ENCODE measurements around the gene TMEM213.

The TMEM213 gene

DNA sequence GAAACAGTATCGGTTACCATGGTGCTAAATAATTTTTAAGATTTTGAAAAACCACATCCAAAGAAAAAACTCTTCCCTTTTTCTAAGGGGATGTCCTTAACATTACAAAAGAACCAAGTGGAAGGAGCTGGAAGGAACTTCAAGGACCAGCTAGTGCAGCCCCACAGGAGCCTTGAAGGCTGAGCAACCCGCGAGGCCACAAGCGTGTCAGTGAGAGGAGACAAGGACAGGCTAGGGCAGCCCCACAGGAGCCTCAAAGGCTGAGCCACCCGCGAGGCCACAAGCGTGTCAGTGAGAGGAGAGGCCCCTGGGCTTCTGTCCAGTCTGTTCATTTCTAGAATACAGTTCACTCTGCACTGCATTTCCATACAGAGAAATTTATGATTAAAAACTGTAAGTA lies 80.3 kb downstream of the TMEM213 start:
- no peak for DNase-seq

DNA sequence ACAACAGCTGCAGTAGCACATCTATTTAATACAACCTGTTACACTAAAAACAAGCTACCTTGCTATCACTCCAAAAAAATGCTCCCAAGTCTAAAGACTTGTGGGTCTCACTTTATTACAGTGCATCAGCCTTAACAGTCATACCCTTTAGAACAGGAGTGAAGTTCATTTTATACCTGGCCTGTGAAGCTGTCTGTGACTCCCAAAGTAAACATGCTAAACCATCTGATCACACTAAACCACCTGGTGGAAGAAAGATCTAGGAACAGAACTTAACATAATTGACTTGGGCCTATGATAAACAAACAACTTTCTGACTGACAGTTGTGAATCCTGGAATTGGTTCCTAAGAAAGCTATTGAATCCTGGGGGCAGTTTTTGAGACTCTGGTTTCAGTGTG lies 81.1 kb downstream of the TMEM213 start:
- DNase-seq = no peak

DNA sequence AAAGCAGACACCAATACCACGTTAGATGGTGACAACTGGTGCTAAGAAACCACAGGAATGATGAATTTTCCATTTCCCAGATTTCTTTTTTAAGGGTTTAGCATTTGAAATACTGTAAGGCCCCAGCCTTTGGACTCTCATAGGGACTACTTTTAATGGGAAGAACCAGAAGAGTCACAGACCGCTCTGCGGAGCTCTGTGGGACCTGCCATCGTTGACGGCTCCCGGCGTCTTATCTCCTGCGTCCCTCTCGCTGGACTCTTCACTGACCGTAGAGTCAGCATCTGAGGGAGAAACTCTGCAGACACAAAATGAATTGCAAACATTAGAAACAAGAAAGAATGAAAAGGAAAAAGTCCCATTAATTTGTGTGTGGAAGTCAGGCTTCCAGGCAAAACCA lies 81.6 kb downstream of the TMEM213 start:
- DNase-seq = no peak

DNA sequence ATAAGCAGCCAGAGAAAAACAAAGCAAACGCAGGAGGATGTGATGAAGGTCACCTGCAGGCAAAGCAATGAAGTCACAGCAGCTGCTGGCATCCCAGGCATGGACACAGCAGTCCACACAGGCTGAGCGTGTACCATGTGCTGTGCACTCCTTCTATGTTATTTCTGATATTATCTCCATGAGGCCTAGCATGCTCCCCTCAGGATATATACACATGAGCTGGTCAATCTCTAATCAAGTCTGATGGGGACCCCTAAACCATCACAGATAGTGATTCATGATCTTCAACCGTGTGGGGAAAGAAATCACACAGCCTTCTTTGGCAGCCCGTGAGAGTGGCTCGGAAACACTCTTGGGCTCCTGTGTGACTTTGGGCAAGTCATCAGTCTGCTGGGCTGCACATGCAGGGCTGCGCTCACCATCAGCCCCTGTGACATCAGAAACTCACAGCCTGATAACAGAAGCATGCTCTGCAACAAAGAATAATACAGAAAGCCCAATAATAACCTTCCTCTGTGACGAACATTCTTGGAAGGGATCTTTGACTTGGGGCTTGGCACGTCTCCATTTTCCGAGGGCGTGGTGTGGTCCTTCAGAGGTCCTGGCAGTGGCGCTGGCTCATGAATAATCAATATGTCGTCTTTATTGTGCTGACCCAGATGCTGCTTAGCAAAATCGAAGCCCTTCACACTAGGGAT lies 83.2 kb downstream of the TMEM213 start:
- no peak for DNase-seq

DNA sequence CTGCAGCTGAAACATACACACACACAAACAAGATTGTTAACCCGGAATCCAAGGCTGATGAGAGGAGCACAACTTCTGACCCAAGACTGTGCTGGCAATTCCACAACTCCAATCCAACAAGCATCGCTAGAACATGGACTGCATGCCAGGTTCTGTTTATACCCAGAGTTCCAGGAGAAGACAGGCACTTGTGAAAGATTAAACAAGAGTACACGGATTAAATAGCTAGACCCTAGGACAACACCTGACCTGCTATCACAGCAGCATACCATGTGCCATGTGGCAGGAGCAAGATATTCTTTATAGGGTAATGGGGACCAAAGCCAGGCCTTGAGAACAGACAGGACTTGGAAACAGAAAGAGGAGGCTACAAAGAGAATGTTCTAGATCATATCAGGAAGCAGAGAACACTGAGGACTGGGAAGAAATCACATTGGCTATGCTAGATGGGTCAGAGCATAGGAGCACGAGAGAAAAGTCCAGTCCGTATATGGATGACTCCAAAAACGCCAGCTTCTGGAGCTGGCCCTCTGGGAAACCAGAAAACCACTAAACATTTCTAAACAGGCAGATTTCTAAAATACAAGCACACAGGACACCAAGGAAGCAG lies 83.9 kb downstream of the TMEM213 start:
- no peak for DNase-seq

DNA sequence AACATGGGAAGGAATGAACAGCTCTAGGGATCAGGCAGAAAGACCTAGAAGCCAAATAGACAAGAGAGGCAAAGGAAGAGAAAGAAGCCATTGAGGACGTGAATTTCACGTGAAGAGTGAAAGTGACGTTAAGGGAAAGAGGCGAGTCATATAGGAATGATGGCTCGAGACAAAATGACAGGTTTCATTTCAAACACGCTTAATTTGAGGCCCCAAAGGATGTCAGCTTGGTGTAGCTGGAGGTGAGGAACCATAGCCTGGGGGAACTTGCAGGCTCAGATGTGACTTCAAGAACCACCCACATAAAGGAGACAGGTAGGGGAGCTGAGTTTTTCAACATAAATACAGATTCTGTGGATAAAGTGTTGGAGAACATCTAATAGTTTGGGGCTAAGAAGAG lies 84.5 kb downstream of the TMEM213 start:
- DNase-seq = no peak

DNA sequence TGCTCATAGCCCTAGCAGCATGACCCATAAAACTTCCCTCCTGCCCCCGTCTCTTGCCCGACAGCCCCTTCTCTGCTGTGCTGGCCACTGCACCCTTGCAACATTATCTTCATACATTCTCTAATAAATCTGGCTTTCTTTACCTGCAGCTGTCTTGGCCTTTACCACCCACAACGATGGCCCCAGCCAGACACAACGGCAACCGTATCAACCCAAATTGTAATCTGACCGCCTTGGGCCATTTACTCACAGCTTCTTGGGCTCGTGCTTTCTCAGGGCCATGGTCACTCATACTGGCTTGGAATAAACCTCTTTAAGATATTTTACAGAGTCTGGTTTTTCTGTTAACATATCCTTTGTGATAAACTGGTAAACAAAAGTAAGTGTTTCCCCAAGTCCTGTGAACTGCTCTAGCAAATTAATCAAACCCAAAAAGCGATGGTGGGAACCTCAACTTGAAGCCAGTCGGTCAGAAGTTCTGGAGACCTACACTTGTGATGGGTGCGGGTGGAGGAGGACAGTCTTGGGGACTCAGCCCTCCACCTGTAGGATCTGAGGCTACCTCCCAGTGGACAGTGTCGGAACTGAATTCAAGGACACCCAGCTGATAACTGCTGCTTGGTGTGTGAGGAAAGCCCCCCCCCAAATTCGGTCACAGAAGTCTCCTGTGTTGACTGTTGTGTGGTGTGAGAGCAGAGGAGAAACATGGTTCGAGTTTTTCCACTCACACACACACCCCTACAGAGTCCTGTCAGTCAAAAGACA lies 87.8 kb downstream of the TMEM213 start:
- DNase-seq = no peak

DNA sequence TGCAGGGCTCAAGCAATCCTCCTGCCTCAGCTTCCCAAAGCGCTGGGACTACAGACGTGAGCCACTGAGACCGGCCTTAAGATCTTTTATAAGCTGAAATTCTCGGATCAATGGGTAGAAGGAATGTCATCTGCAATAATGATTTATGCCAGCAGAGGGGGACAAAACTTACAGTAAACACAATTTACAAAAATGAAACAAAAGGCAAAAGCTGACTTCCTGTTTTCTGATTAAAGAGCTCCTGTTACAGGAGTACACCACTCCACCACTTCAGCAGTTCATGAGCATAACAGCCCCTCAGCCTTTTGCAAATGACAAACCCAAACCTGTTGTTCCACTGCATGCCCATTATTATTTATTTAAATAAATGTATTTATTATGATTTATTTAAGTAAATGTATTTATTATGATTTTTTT lies 88.7 kb downstream of the TMEM213 start:
- DNase-seq = peak; percentile 38

DNA sequence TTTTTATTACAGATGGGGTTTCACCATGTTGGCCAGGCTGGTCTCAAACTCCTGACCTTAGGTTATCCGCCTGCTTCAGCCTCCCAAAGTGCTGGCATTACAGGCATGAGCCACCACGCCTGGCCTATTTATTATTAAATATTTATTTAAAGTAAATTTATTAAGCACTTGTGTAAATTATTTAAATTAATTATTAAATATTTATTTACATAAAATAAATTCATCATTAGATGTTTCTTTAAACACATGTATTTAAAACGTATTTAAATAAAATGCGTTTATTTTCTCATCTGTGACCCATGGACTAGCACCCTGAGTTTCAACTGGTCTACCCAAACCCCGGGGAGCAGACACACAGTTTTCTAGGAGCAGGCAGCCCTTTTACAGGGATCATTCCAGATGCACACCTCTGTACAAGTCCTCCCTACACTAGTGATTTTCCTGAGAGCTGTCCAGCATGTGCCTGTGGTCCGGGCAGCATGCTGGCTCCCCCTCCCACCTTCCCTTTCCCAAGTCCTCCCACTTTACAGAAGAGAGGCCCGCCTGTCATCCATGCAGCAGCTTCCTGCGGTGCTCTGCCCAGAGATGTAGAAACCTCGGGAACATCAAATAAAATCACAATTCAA lies 89.4 kb downstream of the TMEM213 start:
- DNase-seq = no peak
